ENCODE data around the gene MYBBP1A.
"Not testable (repeated sequence)": the region's sequence is repeated elsewhere in the genome, so short reads cannot be mapped to it uniquely, and the experiment has no call there.

The MYBBP1A gene

DNA sequence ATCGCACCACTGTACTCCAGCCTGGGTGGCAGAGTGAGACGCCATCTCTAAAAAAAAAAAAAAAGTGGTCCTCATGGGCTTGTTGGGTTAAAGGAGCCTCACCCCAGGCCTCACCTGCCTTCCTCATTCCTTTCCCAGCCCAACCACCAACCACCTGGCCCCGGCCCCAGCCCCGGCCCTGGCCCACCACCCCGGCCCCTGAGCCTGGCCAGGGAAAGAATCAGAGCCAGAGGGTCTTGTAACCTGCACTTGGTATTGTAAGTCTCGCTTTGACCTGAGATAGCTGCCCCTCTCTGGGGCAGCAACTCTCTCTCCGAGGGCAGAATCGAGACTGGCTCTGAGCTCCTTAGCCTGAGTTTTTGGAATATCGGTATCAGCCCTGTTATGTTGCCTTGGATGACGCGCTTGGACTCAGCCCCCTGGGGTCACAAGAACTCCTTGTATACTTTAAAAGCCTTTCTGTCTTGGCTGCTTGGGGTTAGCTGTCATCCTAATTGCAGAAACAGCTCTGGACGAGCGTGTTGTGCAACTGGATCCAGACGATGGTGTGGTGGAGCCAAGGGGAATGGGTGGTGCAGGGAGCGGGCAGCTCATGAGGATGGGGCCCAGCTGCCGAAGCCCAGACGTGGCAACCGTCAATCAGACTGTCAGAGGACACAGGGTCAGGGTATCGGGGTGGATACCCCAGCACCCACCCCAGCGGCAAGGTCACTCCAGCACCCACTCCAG lies 43.8 kb upstream of the MYBBP1A start:
- no peak for TF ChIP-seq ZFX (IDR thresholded peaks at IDR 0.05)
- TF ChIP-seq, protein P1, sequence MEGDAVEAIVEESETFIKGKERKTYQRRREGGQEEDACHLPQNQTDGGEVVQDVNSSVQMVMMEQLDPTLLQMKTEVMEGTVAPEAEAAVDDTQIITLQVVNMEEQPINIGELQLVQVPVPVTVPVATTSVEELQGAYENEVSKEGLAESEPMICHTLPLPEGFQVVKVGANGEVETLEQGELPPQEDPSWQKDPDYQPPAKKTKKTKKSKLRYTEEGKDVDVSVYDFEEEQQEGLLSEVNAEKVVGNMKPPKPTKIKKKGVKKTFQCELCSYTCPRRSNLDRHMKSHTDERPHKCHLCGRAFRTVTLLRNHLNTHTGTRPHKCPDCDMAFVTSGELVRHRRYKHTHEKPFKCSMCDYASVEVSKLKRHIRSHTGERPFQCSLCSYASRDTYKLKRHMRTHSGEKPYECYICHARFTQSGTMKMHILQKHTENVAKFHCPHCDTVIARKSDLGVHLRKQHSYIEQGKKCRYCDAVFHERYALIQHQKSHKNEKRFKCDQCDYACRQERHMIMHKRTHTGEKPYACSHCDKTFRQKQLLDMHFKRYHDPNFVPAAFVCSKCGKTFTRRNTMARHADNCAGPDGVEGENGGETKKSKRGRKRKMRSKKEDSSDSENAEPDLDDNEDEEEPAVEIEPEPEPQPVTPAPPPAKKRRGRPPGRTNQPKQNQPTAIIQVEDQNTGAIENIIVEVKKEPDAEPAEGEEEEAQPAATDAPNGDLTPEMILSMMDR (conservative IDR thresholded peaks at IDR 0.05) = no peak
- H3K27ac ChIP-seq = no peak overlapping the region

DNA sequence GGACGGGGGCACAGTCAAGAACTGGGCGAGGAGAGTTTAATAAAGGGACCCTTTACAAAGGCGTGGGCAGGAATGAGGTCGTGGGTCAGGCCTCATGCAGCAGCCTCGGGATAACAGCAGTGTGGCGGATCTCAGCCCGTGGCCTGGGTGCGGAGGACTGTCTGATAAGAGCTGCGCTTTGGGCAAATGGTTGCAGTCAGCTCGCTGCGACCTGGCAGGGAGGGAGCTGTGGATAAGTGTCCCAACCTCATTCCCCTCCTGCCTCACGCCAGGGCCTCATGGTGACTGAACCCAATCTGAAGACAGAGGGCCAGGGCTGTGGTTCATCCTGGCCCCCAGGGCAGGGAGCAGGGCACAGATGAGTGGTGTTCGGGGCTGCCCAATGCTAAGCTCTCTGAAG lies 42.8 kb upstream of the MYBBP1A start:
- no peak for TF ChIP-seq ZFX (IDR thresholded peaks at IDR 0.05)
- TF ChIP-seq, protein P1 (conservative IDR thresholded peaks at IDR 0.05) = no peak
- no peak overlapping the region for H3K27ac ChIP-seq

DNA sequence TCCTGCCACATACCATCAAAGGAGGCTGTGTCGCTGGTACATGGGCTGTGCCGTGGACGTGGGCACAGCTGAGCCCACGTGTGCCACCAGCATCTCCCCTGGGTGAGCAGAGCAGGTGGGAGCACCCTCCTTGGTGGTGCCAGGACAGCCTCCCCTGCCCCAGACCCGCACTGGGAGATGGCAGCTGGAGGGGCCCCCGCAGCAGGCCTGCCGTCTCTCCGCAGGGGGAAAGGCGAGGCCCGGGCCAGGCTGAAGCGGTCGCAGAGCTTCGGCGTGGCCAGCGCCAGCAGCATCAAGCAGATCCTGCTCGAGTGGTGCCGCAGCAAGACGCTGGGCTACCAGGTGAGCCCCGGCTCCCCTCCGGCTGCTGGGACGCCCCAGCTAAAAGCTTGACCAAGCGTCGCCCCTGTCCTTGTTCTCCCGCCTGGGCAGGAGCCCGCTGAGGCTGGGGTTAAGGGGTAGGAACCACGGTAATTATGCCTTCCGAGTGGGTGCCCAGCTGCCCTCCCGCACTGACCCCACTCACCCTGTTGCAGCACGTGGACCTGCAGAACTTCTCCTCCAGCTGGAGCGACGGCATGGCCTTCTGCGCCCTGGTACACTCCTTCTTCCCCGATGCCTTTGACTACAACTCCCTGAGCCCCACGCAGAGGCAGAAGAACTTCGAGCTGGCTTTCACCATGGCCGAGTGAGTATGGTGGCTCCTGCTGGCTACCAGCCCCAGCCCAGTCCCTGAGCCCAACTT lies 41.6 kb upstream of the MYBBP1A start:
- TF ChIP-seq, protein P1 (conservative IDR thresholded peaks at IDR 0.05) = no peak
- no peak for TF ChIP-seq ZFX (IDR thresholded peaks at IDR 0.05)
- no peak overlapping the region for H3K27ac ChIP-seq

DNA sequence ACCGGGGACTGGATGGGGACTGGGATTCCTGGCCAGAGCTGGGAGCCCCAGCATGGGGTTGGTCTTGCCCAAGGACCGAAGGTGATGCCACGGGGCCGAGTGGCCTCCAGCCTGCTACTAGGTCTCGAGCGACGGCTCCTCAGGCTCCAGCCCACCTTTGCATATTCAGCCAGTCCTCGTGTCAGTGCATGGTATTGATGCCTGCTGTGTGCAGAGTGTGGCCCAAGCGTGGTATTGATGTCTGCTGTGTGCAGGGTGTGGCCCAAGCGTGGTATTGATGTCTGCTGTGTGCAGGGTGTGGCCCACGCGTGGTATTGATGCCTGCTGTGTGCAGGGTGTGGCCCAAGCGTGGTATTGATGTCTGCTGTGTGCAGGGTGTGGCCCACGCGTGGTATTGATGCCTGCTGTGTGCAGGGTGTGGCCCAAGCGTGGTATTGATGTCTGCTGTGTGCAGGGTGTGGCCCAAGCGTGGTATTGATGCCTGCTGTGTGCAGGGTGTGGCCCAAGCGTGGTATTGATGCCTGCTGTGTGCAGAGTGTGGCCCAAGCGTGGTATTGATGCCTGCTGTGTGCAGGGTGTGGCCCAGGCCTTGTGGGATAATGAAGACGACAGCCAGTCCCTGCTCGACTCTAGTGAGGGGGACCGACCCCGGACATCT lies 40.6 kb upstream of the MYBBP1A start:
- H3K27ac ChIP-seq = not testable (repeated sequence)

DNA sequence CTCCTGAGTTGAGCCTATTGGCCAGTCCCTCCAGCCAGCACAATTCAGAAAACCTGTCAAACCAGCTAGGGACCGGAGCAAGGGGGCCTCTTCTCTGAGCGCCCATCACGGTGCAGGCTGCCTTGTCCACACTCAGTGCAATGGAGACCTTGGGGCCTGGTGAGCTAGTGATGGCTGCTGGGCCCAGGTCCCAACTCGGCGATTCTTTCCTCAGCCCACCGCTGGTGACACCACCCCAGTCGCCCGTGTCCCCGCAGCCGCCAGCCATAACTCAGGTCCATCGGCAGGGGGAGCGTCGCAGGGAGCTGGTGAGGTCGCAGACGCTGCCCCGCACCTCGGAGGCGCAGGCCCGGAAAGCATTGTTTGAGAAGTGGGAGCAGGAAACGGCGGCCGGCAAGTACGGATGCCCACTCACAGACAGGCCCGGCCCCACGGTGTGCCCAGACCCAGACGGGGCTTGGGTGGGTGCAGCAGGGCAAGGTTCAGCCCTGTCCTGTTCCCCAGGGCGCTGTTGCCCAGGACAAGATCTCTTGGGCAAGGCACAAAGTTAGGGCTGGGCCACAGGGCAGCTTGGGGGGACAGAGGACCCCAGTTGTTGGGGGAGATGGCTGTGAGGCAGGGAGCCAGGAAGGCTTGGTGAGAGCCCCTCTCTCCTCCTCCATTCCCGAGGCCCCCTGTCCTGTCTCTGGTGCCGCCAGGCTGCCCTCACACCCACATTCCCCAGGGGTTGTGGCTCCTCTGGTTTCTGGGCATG lies 39.9 kb upstream of the MYBBP1A start:
- TF ChIP-seq ZFX (IDR thresholded peaks at IDR 0.05) = no peak
- TF ChIP-seq, protein P1 (conservative IDR thresholded peaks at IDR 0.05) = no peak
- no peak overlapping the region for H3K27ac ChIP-seq

DNA sequence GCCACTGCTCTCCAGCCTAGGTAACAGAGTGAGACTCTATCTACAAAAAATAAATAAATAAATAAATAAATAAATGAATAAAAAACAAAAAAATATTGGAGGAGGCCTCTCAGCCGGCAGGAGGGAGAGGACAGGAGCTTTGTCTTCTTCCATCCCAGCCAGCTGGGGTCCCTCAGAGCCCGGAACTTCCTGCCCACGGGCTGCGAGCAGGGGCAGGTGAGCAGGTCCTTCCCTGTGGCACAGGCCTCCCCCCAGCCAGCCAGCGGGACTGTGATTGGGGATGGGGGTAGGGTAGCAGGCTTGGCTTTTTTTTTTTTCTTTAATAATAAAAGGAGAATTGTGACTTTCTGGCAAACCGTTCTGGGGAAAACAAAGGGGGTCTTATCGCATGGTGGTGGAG lies 39.2 kb upstream of the MYBBP1A start:
- TF ChIP-seq, protein P1 (conservative IDR thresholded peaks at IDR 0.05) = no peak
- no peak for TF ChIP-seq ZFX (IDR thresholded peaks at IDR 0.05)
- H3K27ac ChIP-seq = no peak overlapping the region

DNA sequence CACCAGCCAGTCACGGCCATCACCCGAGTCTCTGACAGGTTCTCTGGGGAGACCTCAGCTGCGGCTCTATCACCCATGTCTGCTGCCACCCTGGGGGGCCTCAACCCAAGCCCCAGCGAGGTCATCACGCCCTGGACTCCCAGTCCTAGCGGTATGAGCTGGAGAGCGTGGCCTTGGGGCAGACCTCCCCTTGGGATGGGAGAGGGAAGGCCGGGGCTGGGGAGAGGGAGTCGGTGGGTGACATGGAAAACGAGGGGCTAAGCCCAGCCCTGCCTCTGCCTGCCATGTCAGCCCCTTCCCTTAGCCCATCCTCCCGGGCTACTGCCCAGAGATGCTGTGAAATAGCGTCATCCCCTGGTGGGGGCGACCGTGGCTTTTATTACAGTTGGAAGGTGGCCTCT lies 37.8 kb upstream of the MYBBP1A start:
- H3K27ac ChIP-seq = no peak overlapping the region
- TF ChIP-seq, protein P1 (conservative IDR thresholded peaks at IDR 0.05) = no peak
- no peak for TF ChIP-seq ZFX (IDR thresholded peaks at IDR 0.05)

All from C4-2B (cell line).